Retinal pigment epithelial cell (primary cell): Measurements from ENCODE around the gene PLXNA2.

Experiments
- DNase-seq: peaks from one replicate; pipeline ENCODE4 v3.0.0-alpha.2; 2010; ENCODE audit warnings: low read depth
- H3K4me3 ChIP-seq: 2 replicates; pipeline ENCODE4 v1.5.1; 2011; ENCODE audit warnings: mild to moderate bottlenecking, low read length, control low read depth, moderate library complexity
- CTCF ChIP-seq: conservative IDR thresholded peaks from 2 replicates; pipeline ENCODE4 v1.5.1; 2011; ENCODE audit warnings: low read depth, low read length, control low read depth, inconsistent platforms

The PLXNA2 gene

GRCh38 chr1:208175508-208175895 is 68.7 kb downstream of the PLXNA2 start:
- no peak for DNase-seq
- H3K4me3 ChIP-seq = no peak overlapping the region
- no peak for TF ChIP-seq CTCF

DNA sequence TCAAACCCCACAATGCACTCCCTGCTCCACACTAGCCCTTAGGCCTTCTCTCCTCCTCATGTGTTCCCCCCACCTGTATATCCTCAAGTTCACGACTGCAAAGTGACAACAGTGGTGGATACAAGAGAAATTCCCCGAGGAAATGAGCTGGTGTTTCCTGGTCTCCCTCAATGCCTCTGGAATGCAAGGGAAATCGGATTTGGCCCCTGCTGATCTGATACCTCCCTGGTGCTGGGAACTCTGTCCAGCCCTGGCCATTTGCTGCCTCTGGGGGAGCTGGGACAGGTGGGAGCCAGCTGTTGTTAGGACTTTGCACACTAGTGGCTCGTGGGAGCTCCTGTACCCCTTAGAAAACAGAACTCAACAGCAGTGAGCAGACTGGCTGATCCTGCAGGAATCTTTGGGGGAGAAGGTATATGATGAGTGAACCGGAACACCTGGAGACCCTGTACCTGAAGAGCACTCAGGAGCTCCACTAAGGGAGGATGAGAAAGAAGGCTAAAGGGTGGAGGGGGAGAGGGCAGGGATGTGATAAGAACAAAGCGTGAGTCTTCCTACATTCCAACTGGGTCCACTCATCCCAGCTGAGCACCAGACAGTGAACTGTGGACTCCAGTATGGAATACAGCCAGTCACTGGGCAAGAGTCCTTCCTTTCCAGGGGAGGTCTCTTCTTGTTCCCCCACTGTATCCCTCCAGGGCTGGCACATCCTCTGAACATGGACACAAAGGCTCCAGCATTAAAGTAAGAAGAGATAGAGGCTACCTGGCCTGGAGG is 69.3 kb downstream of the PLXNA2 start:
- H3K4me3 ChIP-seq = no peak overlapping the region
- TF ChIP-seq CTCF = no peak
- no peak for DNase-seq

GRCh38 chr1:208174200-208174599 is 70.0 kb downstream of the PLXNA2 start:
- H3K4me3 ChIP-seq = no peak overlapping the region
- no peak for DNase-seq
- no peak for TF ChIP-seq CTCF

GRCh38 chr1:208173749-208174148 is 70.4 kb downstream of the PLXNA2 start:
- DNase-seq = no peak
- TF ChIP-seq CTCF = no peak
- no peak overlapping the region for H3K4me3 ChIP-seq

GRCh38 chr1:208172423-208173145 is 71.6 kb downstream of the PLXNA2 start:
- no peak for DNase-seq
- TF ChIP-seq CTCF = peak; percentile 31
- H3K4me3 ChIP-seq = no peak overlapping the region

GRCh38 chr1:208171616-208172422 is 72.4 kb downstream of the PLXNA2 start:
- no peak for DNase-seq
- TF ChIP-seq CTCF = no peak
- no peak overlapping the region for H3K4me3 ChIP-seq
